Activated naive CD4-positive, alpha-beta T cell treated with anti-CD3 and anti-CD28 coated beads, Interleukin-2, amount 10 ng/mL, durations not matched to agents 7 days and 5 days (primary cell): ENCODE results near the gene HASPIN.

ENCODE experiments used
- CTCF ChIA-PET: fragments of 350-600 bp; sonication (Branson Sonifier 250); formaldehyde crosslinking; loops from one replicate; lab custom pipeline; 2021; ENCODE audit warnings: antibody characterized with exemption; lab: Charles Lee
- DNase-seq: peaks from one replicate; pipeline ENCODE4 v3.0.0-alpha.2; 2020
- H3K27ac Mint-ChIP-seq: one replicate; pipeline ENCODE4 v1.8.0; 2021; ENCODE audit warnings: mild to moderate bottlenecking, moderate library complexity, mixed read lengths
- H3K27me3 Mint-ChIP-seq: one replicate; pipeline ENCODE4 v1.8.0; 2021; ENCODE audit warnings: mild to moderate bottlenecking, mixed read lengths
- H3K36me3 Mint-ChIP-seq: one replicate; pipeline ENCODE4 v1.8.0; 2021; ENCODE audit warnings: mixed read lengths
- H3K4me1 Mint-ChIP-seq: one replicate; pipeline ENCODE4 v1.8.0; 2021; ENCODE audit warnings: mixed read lengths
- H3K4me3 Mint-ChIP-seq: one replicate; pipeline ENCODE4 v1.8.0; 2021; ENCODE audit warnings: mild to moderate bottlenecking, moderate library complexity, mixed read lengths
- H3K9me3 Mint-ChIP-seq: one replicate; pipeline ENCODE4 v1.8.0; 2021; ENCODE audit warnings: mixed read lengths

HASPIN gene

GRCh38 chr17:3751836-3752235, 28.1 kb downstream of the HASPIN start:
- Mint-ChIP-seq H3K27ac (no peak overlapping the region), H3K4me3 (no peak overlapping the region), H3K36me3 (no peaks in the 10 kb centered on the region), H3K9me3 (no peaks in the 10 kb centered on the region), H3K27me3 (peaks cover 28% of the 10 kb centered on the region), H3K4me1 (peaks cover 49% of the 10 kb centered on the region)
- no peak for DNase-seq
- CTCF ChIA-PET = interaction anchor here (0.6 to 3.7 kb wide), 3 partner anchors 14 to 75 kb away, joined by 3 to 26 read pairs (median 5); no protein-coding TSS in a partner anchor

GRCh38 chr17:3753624-3754023, 29.9 kb downstream of the HASPIN start:
- peaks cover 34% of the 10 kb centered on the region for H3K27me3 Mint-ChIP-seq
- no peaks in the 10 kb centered on the region for H3K9me3 Mint-ChIP-seq
- H3K4me1 Mint-ChIP-seq = peaks cover 44% of the 10 kb centered on the region

GRCh38 chr17:3754066-3754457, 30.4 kb downstream of the HASPIN start:
- Mint-ChIP-seq H3K27ac (peak overlapping the region; percentile 62), H3K9me3 (no peaks in the 10 kb centered on the region), H3K36me3 (no peaks in the 10 kb centered on the region), H3K4me3 (no peak overlapping the region), H3K27me3 (peaks cover 29% of the 10 kb centered on the region), H3K4me1 (peaks cover 40% of the 10 kb centered on the region)
- no peak for DNase-seq
- CTCF ChIA-PET = interaction anchor here (1.5 kb wide), 1 partner anchor 16 kb away, joined by 4 read pairs; no protein-coding TSS in a partner anchor

More at GRCh38 chr17:3753624-3754023, 29.9 kb downstream of the HASPIN start:
- Mint-ChIP-seq H3K36me3 (no peaks in the 10 kb centered on the region), H3K27ac (no peak overlapping the region), H3K4me3 (no peak overlapping the region)
- DNase-seq = no peak
- CTCF ChIA-PET = no interaction called here

GRCh38 chr17:3754458-3755334, 31.0 kb downstream of the HASPIN start:
- CTCF ChIA-PET = interaction anchor here (1.5 kb wide), 1 partner anchor 17 kb away, joined by 4 read pairs; no protein-coding TSS in a partner anchor
- peaks cover 6% of the 10 kb centered on the region for H3K9me3 Mint-ChIP-seq
- H3K36me3 Mint-ChIP-seq = peaks cover 1% of the 10 kb centered on the region
- H3K4me3 Mint-ChIP-seq = peak overlapping the region; percentile 35
- peaks cover 38% of the 10 kb centered on the region for H3K4me1 Mint-ChIP-seq
- peaks cover 24% of the 10 kb centered on the region for H3K27me3 Mint-ChIP-seq
- peak; percentile 84 for DNase-seq
- H3K27ac Mint-ChIP-seq = peak overlapping the region; percentile 62

- H3K27me3 Mint-ChIP-seq = peaks cover 27% of the 10 kb centered on the region
- peaks cover 33% of the 10 kb centered on the region for H3K4me1 Mint-ChIP-seq
- peak overlapping the region; percentile 35 for H3K4me3 Mint-ChIP-seq
- CTCF ChIA-PET = interaction anchor here (0.7 to 1.5 kb wide), 2 partner anchors 9 to 17 kb away, joined by 4 to 5 read pairs; no protein-coding TSS in a partner anchor
- peak overlapping the region; percentile 80 for H3K27ac Mint-ChIP-seq
- H3K36me3 Mint-ChIP-seq = peaks cover 3% of the 10 kb centered on the region
- DNase-seq = no peak
- H3K9me3 Mint-ChIP-seq = peaks cover 11% of the 10 kb centered on the region
Observed at GRCh38 chr17:3755335-3756030, 31.8 kb downstream of the HASPIN start.

GRCh38 chr17:3759597-3760216, 36.0 kb downstream of the HASPIN start:
- Mint-ChIP-seq H3K9me3 (peaks cover 11% of the 10 kb centered on the region), H3K36me3 (peaks cover 4% of the 10 kb centered on the region), H3K27ac (no peak overlapping the region), H3K4me3 (no peak overlapping the region), H3K4me1 (peaks cover 33% of the 10 kb centered on the region), H3K27me3 (peaks cover 25% of the 10 kb centered on the region)
- CTCF ChIA-PET = no interaction called here
- DNase-seq = no peak

GRCh38 chr17:3761036-3761917, 37.6 kb downstream of the HASPIN start:
- no peak overlapping the region for H3K4me3 Mint-ChIP-seq
- peaks cover 21% of the 10 kb centered on the region for H3K27me3 Mint-ChIP-seq
- CTCF ChIA-PET = interaction anchor here (1.1 to 1.6 kb wide), 4 partner anchors 11 to 153 kb away, joined by 4 to 6 read pairs (median 5); no protein-coding TSS in a partner anchor
- H3K27ac Mint-ChIP-seq = no peak overlapping the region
- H3K36me3 Mint-ChIP-seq = peaks cover 4% of the 10 kb centered on the region
- H3K9me3 Mint-ChIP-seq = peaks cover 11% of the 10 kb centered on the region
- no peak for DNase-seq
- H3K4me1 Mint-ChIP-seq = peaks cover 43% of the 10 kb centered on the region

- CTCF ChIA-PET = interaction anchor here (0.8 to 1.6 kb wide), 3 partner anchors 11 to 65 kb away, joined by 4 to 6 read pairs (median 4); no protein-coding TSS in a partner anchor
- Mint-ChIP-seq H3K27ac (no peak overlapping the region), H3K4me3 (no peak overlapping the region), H3K4me1 (peaks cover 48% of the 10 kb centered on the region), H3K9me3 (peaks cover 11% of the 10 kb centered on the region), H3K27me3 (peaks cover 17% of the 10 kb centered on the region), H3K36me3 (peaks cover 4% of the 10 kb centered on the region)
- DNase-seq = no peak
Observed at GRCh38 chr17:3761918-3762380, 38.2 kb downstream of the HASPIN start.

GRCh38 chr17:3762922-3763776, 39.4 kb downstream of the HASPIN start:
- peak overlapping the region; percentile 91 for H3K27ac Mint-ChIP-seq
- H3K4me1 Mint-ChIP-seq = peaks cover 53% of the 10 kb centered on the region
- no peak for DNase-seq
- CTCF ChIA-PET = interaction anchor here (0.8 to 2.1 kb wide), 3 partner anchors 33 to 64 kb away, joined by 4 to 8 read pairs (median 4); no protein-coding TSS in a partner anchor
- H3K36me3 Mint-ChIP-seq = peaks cover 6% of the 10 kb centered on the region
- peaks cover 11% of the 10 kb centered on the region for H3K9me3 Mint-ChIP-seq
- H3K4me3 Mint-ChIP-seq = peak overlapping the region; percentile 37
- peaks cover 10% of the 10 kb centered on the region for H3K27me3 Mint-ChIP-seq

GRCh38 chr17:3763777-3764170, 40.1 kb downstream of the HASPIN start:
- CTCF ChIA-PET = interaction anchor here (2.1 kb wide), 1 partner anchor 63 kb away, joined by 8 read pairs; no protein-coding TSS in a partner anchor
- Mint-ChIP-seq H3K4me1 (peaks cover 59% of the 10 kb centered on the region), H3K4me3 (peak overlapping the region; percentile 37), H3K36me3 (peaks cover 6% of the 10 kb centered on the region), H3K27ac (peak overlapping the region; percentile 91), H3K27me3 (peaks cover 11% of the 10 kb centered on the region), H3K9me3 (peaks cover 11% of the 10 kb centered on the region)
- DNase-seq = no peak

- peaks cover 7% of the 10 kb centered on the region for H3K27me3 Mint-ChIP-seq
- H3K4me1 Mint-ChIP-seq = peaks cover 74% of the 10 kb centered on the region
- H3K4me3 Mint-ChIP-seq = peak overlapping the region; percentile 56
- no peaks in the 10 kb centered on the region for H3K9me3 Mint-ChIP-seq
- CTCF ChIA-PET = interaction anchor here (2.4 kb wide), 1 partner anchor 28 kb away, joined by 17 read pairs; no protein-coding TSS in a partner anchor
- H3K27ac Mint-ChIP-seq = peak overlapping the region; percentile 90
- no peak for DNase-seq
- peaks cover 2% of the 10 kb centered on the region for H3K36me3 Mint-ChIP-seq
Observed at GRCh38 chr17:3765981-3766380, 42.3 kb downstream of the HASPIN start.

GRCh38 chr17:3766779-3767178, 43.1 kb downstream of the HASPIN start:
- CTCF ChIA-PET = interaction anchor here (2.4 kb wide), 1 partner anchor 29 kb away, joined by 17 read pairs; no protein-coding TSS in a partner anchor
- Mint-ChIP-seq H3K27me3 (peaks cover 7% of the 10 kb centered on the region), H3K4me1 (peaks cover 77% of the 10 kb centered on the region)

More at GRCh38 chr17:3766779-3767178, 43.1 kb downstream of the HASPIN start:
- H3K36me3 Mint-ChIP-seq = peaks cover 2% of the 10 kb centered on the region
- H3K9me3 Mint-ChIP-seq = no peaks in the 10 kb centered on the region
- no peak overlapping the region for H3K4me3 Mint-ChIP-seq
- H3K27ac Mint-ChIP-seq = no peak overlapping the region
- peak; percentile 43 for DNase-seq
